ENCODE data around the gene FBXW8. TPM values are rescaled to one million over a fixed set of nuclear protein-coding genes. Genes with fewer than 3 reads are reported as not detected.

FBXW8 gene
- total RNA-seq, 1 experiment from 2014 or later = 15.3 TPM

- Histone ChIP-seq H3K18ac (ENCODE audit: insufficient read length, low read depth, low read length) (no peak overlapping the region), H4K5ac (ENCODE audit: insufficient read length, low read depth, low read length) (no peak overlapping the region), H2BK120ac (ENCODE audit: low read depth, low read length, poor library complexity, severe bottlenecking) (no peak overlapping the region), H4K20me1 (ENCODE audit: control insufficient read depth, insufficient read depth, insufficient read length) (no peaks in the 10 kb centered on the region), H3K27ac (ENCODE audit: insufficient read length, low read depth, low read length) (no peak overlapping the region), H3K14ac (ENCODE audit: insufficient read depth, low read length) (no peak overlapping the region), H3K4me1 (ENCODE audit: insufficient read depth, low read length) (no peaks in the 10 kb centered on the region), H3T11ph (ENCODE audit: low read length) (no peak overlapping the region), H3K27me3 (ENCODE audit: insufficient read depth, low read length) (no peaks in the 10 kb centered on the region), H2BK15ac (ENCODE audit: low read depth, low read length) (no peak overlapping the region), H4K91ac (ENCODE audit: insufficient read length, low read depth, low read length) (no peak overlapping the region), H2BK12ac (ENCODE audit: insufficient read length, low read depth, low read length) (no peak overlapping the region), H3K4me2 (ENCODE audit: insufficient read depth, insufficient read length, low read length) (no peak overlapping the region), H3K79me1 (ENCODE audit: insufficient read depth, low read depth, low read length, poor library complexity, severe bottlenecking) (no peaks in the 10 kb centered on the region), H3K9ac (ENCODE audit: extremely low read depth, insufficient read length, low read length) (no peak overlapping the region), H2AFZ (ENCODE audit: low read length) (no peak overlapping the region), H2AK5ac (ENCODE audit: insufficient read length, low read length) (no peak overlapping the region), H2BK20ac (ENCODE audit: low read depth, low read length, poor library complexity, severe bottlenecking) (no peak overlapping the region), H3K9me3 (ENCODE audit: control insufficient read depth, low read depth, low read length) (no peaks in the 10 kb centered on the region), H2BK5ac (ENCODE audit: insufficient read length, low read length) (no peak overlapping the region), H3K79me2 (ENCODE audit: insufficient read depth, low read length) (no peaks in the 10 kb centered on the region), H4K8ac (replicated peaks; ENCODE audit: insufficient read length, low read depth, low read length) (no peak overlapping the region), H3K56ac (ENCODE audit: insufficient read length, low read depth, low read length) (no peak overlapping the region), H3K23me2 (ENCODE audit: insufficient read length, low read depth, low read length, poor library complexity, severe bottlenecking) (no peaks in the 10 kb centered on the region), H3K23ac (ENCODE audit: insufficient read length, low read depth, low read length) (no peak overlapping the region), H3K4ac (ENCODE audit: low read depth, low read length) (no peak overlapping the region)
- H3K27me3 Mint-ChIP-seq (ENCODE audit: low read depth) = peaks cover 29% of the 10 kb centered on the region
- no peaks in the 10 kb centered on the region for H3K36me3 Mint-ChIP-seq (ENCODE audit: insufficient read depth in 1 of 3, low read depth in 3 of 3)
- H3K27ac Mint-ChIP-seq = no peak overlapping the region
- no peak for DNase-seq
- no CpG with 5 or more reads among the region's 3 CpGs for WGBS (ENCODE audit: extremely low coverage, insufficient read length, low lambda C conversion rate)
- TF ChIP-seq CTCF (conservative IDR thresholded peaks at IDR 0.05) = no peak
- no peak overlapping the region for H3K4me3 Mint-ChIP-seq
- H3K4me1 Mint-ChIP-seq = no peaks in the 10 kb centered on the region; a peak in 2 of 4 replicates
- H3K9me3 Mint-ChIP-seq = no peaks in the 10 kb centered on the region; a peak in 1 of 5 replicates
Measured at GRCh38 chr12:116894913-116895312, 15.8 kb upstream of the FBXW8 start.
